IPS DF 6.9 (cell line): ENCODE measurements around the gene LCN10.
"Not testable (repeated sequence)": the region's sequence is repeated elsewhere in the genome, so short reads cannot be mapped to it uniquely, and the experiment has no call there.

Experiments used
- DNase-seq: peaks from one replicate; pipeline ENCODE4 v3.0.0-alpha.2; 2013; ENCODE audit warnings: low read depth, low spot score
- H3K27ac ChIP-seq: one replicate; pipeline ENCODE4 v1.5.1; 2013; ENCODE audit warnings: low read length, control low read depth
- H3K27me3 ChIP-seq: 2 replicates; pipeline ENCODE4 v1.6.1; 2013; ENCODE audit warnings: mild to moderate bottlenecking, low read length; ENCODE audit not compliant: control insufficient read depth, insufficient read depth
- H3K36me3 ChIP-seq: 2 replicates; pipeline ENCODE4 v1.6.1; 2013; ENCODE audit warnings: low read length; ENCODE audit not compliant: control insufficient read depth, insufficient read depth
- H3K4me1 ChIP-seq: 2 replicates; pipeline ENCODE4 v1.6.1; 2013; ENCODE audit warnings: low read length; ENCODE audit not compliant: control insufficient read depth, insufficient read depth
- H3K4me3 ChIP-seq: 2 replicates; pipeline ENCODE4 v1.5.1; 2013; ENCODE audit warnings: mild to moderate bottlenecking, low read length
- H3K9me3 ChIP-seq: 2 replicates; pipeline ENCODE4 v1.6.1; 2013; ENCODE audit warnings: low read length, inconsistent platforms; ENCODE audit not compliant: control insufficient read depth, insufficient read depth
- WGBS: extraction: QIAGEN DNeasy Blood & Tissue Kit; methylation state at CpG from one replicate; pipeline ENCODE4 v1.1.7; 2013; ENCODE audit warnings: mixed read lengths, missing lambda C conversion rate; ENCODE audit not compliant: insufficient read length, insufficient coverage; 5-methylcytosine and 5-hydroxymethylcytosine counted together

Gene LCN10

DNA sequence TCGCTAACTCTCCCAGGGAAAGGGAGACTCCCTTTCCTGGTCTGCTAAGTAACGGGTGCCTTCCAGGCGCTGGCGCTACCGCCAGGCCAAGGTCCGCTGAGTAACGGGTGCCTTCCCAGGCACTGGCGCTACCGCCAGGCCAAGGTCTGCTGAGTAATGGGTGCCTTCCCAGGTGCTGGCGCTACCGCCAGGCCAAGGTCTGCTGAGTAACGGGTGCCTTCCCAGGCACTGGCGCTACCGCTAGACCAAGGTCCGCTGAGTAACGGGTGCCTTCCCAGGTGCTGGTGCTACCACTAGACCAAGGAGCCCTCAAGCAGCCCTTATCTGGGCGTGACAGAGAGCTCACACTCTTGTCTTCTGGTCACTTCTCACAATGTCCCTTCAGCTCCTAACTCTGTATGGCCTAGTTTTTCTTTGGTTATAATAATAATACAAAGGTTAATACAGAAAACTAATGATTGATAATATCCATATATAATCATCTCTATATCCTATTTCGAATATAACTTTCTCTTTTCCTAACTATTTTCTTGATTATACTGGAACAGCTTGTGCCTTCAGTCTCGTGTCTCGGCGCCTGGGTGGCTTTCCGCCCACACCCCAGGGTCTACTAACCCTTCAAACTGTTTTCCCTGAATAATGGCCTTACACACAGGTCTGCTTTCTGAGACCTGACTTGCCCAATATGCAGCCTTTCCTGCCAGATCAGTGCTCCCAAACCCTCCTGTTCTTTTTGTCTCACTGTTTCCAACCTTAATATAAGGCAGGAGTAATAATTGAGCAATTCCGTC lies 43.0 kb upstream of the LCN10 start:
- H3K27ac ChIP-seq, H3K36me3 ChIP-seq, H3K4me3 ChIP-seq, H3K9me3 ChIP-seq, H3K27me3 ChIP-seq, DNase-seq, H3K4me1 ChIP-seq: not testable (repeated sequence)
- WGBS, result no CpG with 5 or more reads among the region's 23 CpGs

DNA sequence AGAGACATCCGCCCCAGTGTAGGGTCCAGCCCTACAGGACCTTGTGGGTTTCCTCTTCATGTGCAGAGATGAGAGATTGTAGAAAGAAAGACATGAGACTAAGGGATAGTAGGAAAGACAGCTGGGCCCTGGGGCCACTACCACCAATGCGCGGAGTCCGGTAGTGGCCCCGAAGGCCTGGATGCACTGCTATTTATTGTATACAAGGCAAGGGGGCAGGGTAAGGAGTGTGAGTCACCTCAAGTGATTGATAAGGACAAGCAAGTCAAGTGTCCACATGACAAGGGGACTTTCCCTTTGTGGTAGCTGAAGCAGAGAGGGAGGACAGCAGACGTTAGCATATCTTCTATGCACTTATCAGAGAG lies 42.2 kb upstream of the LCN10 start:
- no peaks in the 10 kb centered on the region; the same call in 1 of the 2 replicates for H3K27me3 ChIP-seq
- H3K4me1 ChIP-seq, result no peaks in the 10 kb centered on the region
- no peaks in the 10 kb centered on the region; the same call in 1 of the 2 replicates for H3K9me3 ChIP-seq
- DNase-seq, result no peak
- no peaks in the 10 kb centered on the region for H3K36me3 ChIP-seq
- no CpG with 5 or more reads among the region's 6 CpGs for WGBS
- no peak overlapping the region for H3K27ac ChIP-seq
- no peak overlapping the region for H3K4me3 ChIP-seq

DNA sequence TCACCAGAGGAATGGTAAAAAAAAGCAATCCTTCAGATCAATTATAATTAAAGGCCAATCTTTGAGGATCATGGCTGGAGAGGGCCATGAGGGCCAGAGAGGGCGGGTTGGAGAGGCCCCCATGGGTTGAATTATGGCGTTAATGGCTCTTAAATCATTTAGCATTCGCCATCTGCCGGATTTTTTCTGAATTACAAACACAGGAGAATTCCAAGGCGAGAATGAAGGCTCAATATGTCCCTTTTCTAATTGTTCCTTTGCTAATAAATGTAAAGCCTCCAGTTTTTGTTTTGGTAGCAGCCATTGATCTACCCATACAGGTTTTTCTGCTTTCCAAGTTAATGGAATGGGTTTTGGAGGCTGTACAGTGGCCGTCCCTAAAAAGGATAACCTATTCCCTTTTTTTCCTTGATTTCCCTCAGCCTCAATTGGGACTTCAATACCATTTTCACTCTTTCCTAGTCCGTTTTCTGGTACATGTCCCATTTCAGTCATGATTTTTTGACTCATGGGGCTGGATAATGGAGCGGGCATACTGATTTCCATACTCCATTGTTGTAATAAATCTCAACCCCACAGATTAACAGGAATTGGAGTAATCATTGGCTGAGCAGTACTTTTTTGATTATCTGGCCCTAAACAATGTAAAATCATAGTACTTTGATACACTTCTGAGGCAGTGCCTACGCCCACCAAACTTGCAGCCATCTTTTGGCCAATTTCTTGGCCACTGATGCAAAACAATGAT lies 41.7 kb upstream of the LCN10 start:
- H3K36me3 ChIP-seq, result no peaks in the 10 kb centered on the region
- no peak overlapping the region for H3K27ac ChIP-seq
- no peaks in the 10 kb centered on the region; the same call in 1 of the 2 replicates for H3K27me3 ChIP-seq
- no peaks in the 10 kb centered on the region; the same call in 1 of the 2 replicates for H3K9me3 ChIP-seq
- no CpG with 5 or more reads among the region's 9 CpGs for WGBS
- H3K4me3 ChIP-seq, result no peak overlapping the region
- no peak for DNase-seq
- H3K4me1 ChIP-seq, result no peaks in the 10 kb centered on the region

DNA sequence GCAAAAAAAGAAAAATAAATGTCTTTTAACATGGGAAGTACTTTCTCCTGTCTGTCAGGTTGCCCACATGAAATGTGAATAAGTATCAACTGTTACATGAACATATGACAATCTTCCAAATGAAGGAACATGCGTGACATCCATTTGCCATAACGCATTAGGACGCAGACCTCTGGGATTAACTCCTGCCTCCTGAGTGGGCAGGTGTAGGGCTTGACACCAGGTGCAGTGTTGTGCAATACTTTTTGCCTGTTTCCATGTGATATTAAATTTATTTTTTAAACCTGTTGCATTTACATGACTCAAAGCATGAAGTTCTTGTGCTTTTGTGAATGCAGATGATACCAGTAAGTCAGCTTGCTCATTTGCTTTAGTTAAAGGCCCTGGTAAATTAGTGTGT lies 39.7 kb upstream of the LCN10 start:
- no peaks in the 10 kb centered on the region; the same call in none of the 2 replicates for H3K27me3 ChIP-seq
- WGBS, result no CpG with 5 or more reads among the region's 3 CpGs
- H3K27ac ChIP-seq, result no peak overlapping the region
- H3K36me3 ChIP-seq, result no peaks in the 10 kb centered on the region
- no peak overlapping the region for H3K4me3 ChIP-seq
- no peaks in the 10 kb centered on the region for H3K4me1 ChIP-seq
- H3K9me3 ChIP-seq, result no peaks in the 10 kb centered on the region; the same call in 1 of the 2 replicates
- no peak for DNase-seq

GRCh38 chr9:136779808-136780207 lies 37.1 kb upstream of the LCN10 start:
- no peaks in the 10 kb centered on the region; the same call in 1 of the 2 replicates for H3K9me3 ChIP-seq
- no peaks in the 10 kb centered on the region; the same call in 1 of the 2 replicates for H3K36me3 ChIP-seq
- H3K27ac ChIP-seq, result no peak overlapping the region
- no peaks in the 10 kb centered on the region; the same call in none of the 2 replicates for H3K27me3 ChIP-seq
- WGBS, result no CpG with 5 or more reads among the region's 5 CpGs
- H3K4me3 ChIP-seq, result no peak overlapping the region
- DNase-seq, result no peak
- no peaks in the 10 kb centered on the region for H3K4me1 ChIP-seq

- WGBS, result no CpG with 5 or more reads among the region's 14 CpGs
- H3K27ac ChIP-seq, result no peak overlapping the region
Measured at GRCh38 chr9:136777359-136777758, 34.6 kb upstream of the LCN10 start.

GRCh38 chr9:136776947-136777346 lies 34.2 kb upstream of the LCN10 start:
- no peaks in the 10 kb centered on the region for H3K9me3 ChIP-seq
- no CpG with 5 or more reads among the region's 7 CpGs for WGBS
- H3K27ac ChIP-seq, result no peak overlapping the region
- no peak overlapping the region for H3K4me3 ChIP-seq
- no peak for DNase-seq
- no peaks in the 10 kb centered on the region; the same call in none of the 2 replicates for H3K27me3 ChIP-seq
- no peaks in the 10 kb centered on the region; the same call in 1 of the 2 replicates for H3K36me3 ChIP-seq
- H3K4me1 ChIP-seq, result no peaks in the 10 kb centered on the region

More at GRCh38 chr9:136777359-136777758, 34.6 kb upstream of the LCN10 start:
- H3K36me3 ChIP-seq, result no peaks in the 10 kb centered on the region; the same call in 1 of the 2 replicates
- H3K9me3 ChIP-seq, result no peaks in the 10 kb centered on the region
- no peak for DNase-seq
- H3K4me1 ChIP-seq, result no peaks in the 10 kb centered on the region
- H3K27me3 ChIP-seq, result no peaks in the 10 kb centered on the region; the same call in none of the 2 replicates
- H3K4me3 ChIP-seq, result no peak overlapping the region

DNA sequence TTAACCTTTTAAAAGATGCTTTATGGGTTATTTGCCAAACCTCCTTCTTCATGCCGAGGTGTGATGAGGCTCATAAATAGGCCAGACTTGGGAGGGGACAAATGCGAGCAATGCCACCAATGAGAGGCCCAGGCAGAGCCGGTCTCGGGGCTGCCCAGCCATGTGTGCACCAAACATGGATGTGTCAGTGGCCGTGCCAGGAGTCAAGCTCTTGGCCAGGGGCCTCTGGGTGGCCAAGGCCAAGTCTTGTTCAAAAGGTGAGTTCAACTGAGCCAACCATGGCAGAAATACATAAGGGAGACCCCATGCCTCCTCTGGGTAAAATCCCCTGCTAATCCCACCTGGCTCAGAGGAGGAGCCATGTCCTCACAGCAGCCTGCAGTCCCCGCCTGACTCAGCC lies 32.5 kb upstream of the LCN10 start:
- WGBS, result no CpG with 5 or more reads among the region's 6 CpGs
- Histone ChIP-seq H3K9me3 (no peaks in the 10 kb centered on the region), H3K4me3 (no peak overlapping the region), H3K27ac (no peak overlapping the region), H3K4me1 (no peaks in the 10 kb centered on the region), H3K27me3 (no peaks in the 10 kb centered on the region; the same call in 1 of the 2 replicates), H3K36me3 (no peaks in the 10 kb centered on the region; the same call in 1 of the 2 replicates)
- no peak for DNase-seq

GRCh38 chr9:136774416-136775045 lies 31.8 kb upstream of the LCN10 start:
- Histone ChIP-seq H3K36me3 (no peaks in the 10 kb centered on the region; the same call in 1 of the 2 replicates), H3K4me3 (no peak overlapping the region), H3K9me3 (no peaks in the 10 kb centered on the region), H3K4me1 (no peaks in the 10 kb centered on the region), H3K27me3 (no peaks in the 10 kb centered on the region; the same call in 1 of the 2 replicates), H3K27ac (no peak overlapping the region)
- no CpG with 5 or more reads among the region's 12 CpGs for WGBS
- no peak for DNase-seq

GRCh38 chr9:136773386-136774044 lies 30.8 kb upstream of the LCN10 start:
- H3K27ac ChIP-seq, result no peak overlapping the region
- WGBS, result no CpG with 5 or more reads among the region's 7 CpGs
- no peak overlapping the region for H3K4me3 ChIP-seq
- no peaks in the 10 kb centered on the region; the same call in 1 of the 2 replicates for H3K36me3 ChIP-seq
- DNase-seq, result peak; percentile 67
- H3K4me1 ChIP-seq, result no peaks in the 10 kb centered on the region
- H3K9me3 ChIP-seq, result no peaks in the 10 kb centered on the region
- H3K27me3 ChIP-seq, result no peaks in the 10 kb centered on the region; the same call in 1 of the 2 replicates
